Measurements from ENCODE around the gene KRT76. TPM values are rescaled to one million over a fixed set of nuclear protein-coding genes. Genes with fewer than 3 reads are reported as not detected.

The KRT76 gene
- total and polyA plus RNA-seq, 2 experiments from 2014 or later = not detected

GRCh38 chr12:52767427-52767826, 9.7 kb downstream of the KRT76 start:
- H2AFZ ChIP-seq = no peak overlapping the region
- H3K4me3 ChIP-seq = no peak overlapping the region
- DNase-seq (ENCODE audit: low spot score) = no peak
- ATAC-seq = no peak
- H3K9me2 ChIP-seq (ENCODE audit: insufficient read depth) = 0 out of 2 replicates have a peak, but pooled peaks cover 6% of the 10 kb centered on the region
- H3K36me3 ChIP-seq (ENCODE audit: insufficient read depth) = no peaks in the 10 kb centered on the region
- H3F3A ChIP-seq (replicated peaks; ENCODE audit: low read depth) = no peaks in the 10 kb centered on the region
- H3K4me1 Mint-ChIP-seq = no peaks in the 10 kb centered on the region
- H3K79me2 ChIP-seq (replicated peaks; ENCODE audit: insufficient read depth) = no peaks in the 10 kb centered on the region
- H3K4me1 ChIP-seq (ENCODE audit: insufficient read depth) = no peaks in the 10 kb centered on the region
- H3K27ac ChIP-seq (ENCODE audit: low read depth) = no peak overlapping the region
- peaks cover 3% of the 10 kb centered on the region; the same call in 1 of the 3 replicates for H3K9me3 Mint-ChIP-seq
- no peak for TF ChIP-seq REST (IDR thresholded peaks at IDR 0.05; ENCODE audit: unreplicated experiment)
- no peak for TF ChIP-seq CTCF (conservative IDR thresholded peaks at IDR 0.05; ENCODE audit: low read depth in 2 of 2)
- no peak for TF ChIP-seq JUNB (IDR thresholded peaks at IDR 0.05; ENCODE audit: unreplicated experiment)
- no peak overlapping the region for H3K4me2 ChIP-seq
- no peaks in the 10 kb centered on the region for H4K20me1 ChIP-seq (replicated peaks; ENCODE audit: insufficient read depth)
- no peaks in the 10 kb centered on the region for H3K36me3 Mint-ChIP-seq (ENCODE audit: low read depth)
- no peak overlapping the region for H3K27ac Mint-ChIP-seq
- H3K27me3 Mint-ChIP-seq (ENCODE audit: insufficient read depth, low read depth, poor library complexity) = no peaks in the 10 kb centered on the region
- no peaks in the 10 kb centered on the region for H3K27me3 ChIP-seq (ENCODE audit: insufficient read depth)
- H3K4me3 Mint-ChIP-seq = no peak overlapping the region

- H3K27ac ChIP-seq (ENCODE audit: low read depth) = no peak overlapping the region
- no peaks in the 10 kb centered on the region for H4K20me1 ChIP-seq (replicated peaks; ENCODE audit: insufficient read depth)
- no peak overlapping the region for H3K4me3 ChIP-seq
- no peaks in the 10 kb centered on the region for H3F3A ChIP-seq (replicated peaks; ENCODE audit: low read depth)
- no peak for DNase-seq (ENCODE audit: low spot score)
- no peak overlapping the region for H3K4me2 ChIP-seq
- Mint-ChIP-seq H3K27ac (no peak overlapping the region), H3K9me3 (peaks cover 7% of the 10 kb centered on the region; the same call in 1 of the 3 replicates), H3K27me3 (ENCODE audit: insufficient read depth, low read depth, poor library complexity) (no peaks in the 10 kb centered on the region), H3K36me3 (ENCODE audit: low read depth) (no peaks in the 10 kb centered on the region), H3K4me1 (no peaks in the 10 kb centered on the region), H3K4me3 (no peak overlapping the region)
- TF ChIP-seq POLR2AphosphoS5 (IDR thresholded peaks at IDR 0.05; ENCODE audit: low read depth) (no peak), JUNB (IDR thresholded peaks at IDR 0.05; ENCODE audit: unreplicated experiment) (no peak), ZNF462 (CRISPR knock-in tag; IDR thresholded peaks at IDR 0.05) (no peak), EZH2phosphoT487 (IDR thresholded peaks at IDR 0.05; ENCODE audit: unreplicated experiment) (no peak), NANOG (IDR thresholded peaks at IDR 0.05; ENCODE audit: borderline replicate concordance) (no peak), CREB1 (CRISPR knock-in tag; IDR thresholded peaks at IDR 0.05; ENCODE audit: low read depth) (no peak), STAT1 (IDR thresholded peaks at IDR 0.05; ENCODE audit: unreplicated experiment) (no peak)
- H2AFZ ChIP-seq = no peak overlapping the region
- H3K79me2 ChIP-seq (replicated peaks; ENCODE audit: insufficient read depth) = no peaks in the 10 kb centered on the region
- ATAC-seq = no peak
- H3K4me1 ChIP-seq (ENCODE audit: insufficient read depth) = no peaks in the 10 kb centered on the region
- H3K27me3 ChIP-seq (ENCODE audit: insufficient read depth) = no peaks in the 10 kb centered on the region
- 0 out of 2 replicates have a peak, but pooled peaks cover 6% of the 10 kb centered on the region for H3K9me2 ChIP-seq (ENCODE audit: insufficient read depth)
- H3K36me3 ChIP-seq (ENCODE audit: insufficient read depth) = no peaks in the 10 kb centered on the region; the same call in 1 of the 2 replicates
Observed at GRCh38 chr12:52767020-52767379, 10.1 kb downstream of the KRT76 start.

Measured in GM23338 (cell line).